GM10248 (cell line): ENCODE results near the gene KIF27.
"Not testable (repeated sequence)": the region's sequence is repeated elsewhere in the genome, so short reads cannot be mapped to it uniquely, and the experiment has no call there.

Experiments used
- CTCF ChIA-PET: fragments of 300-600 bp; sonication (Branson Sonifier 250); formaldehyde crosslinking; extraction: SDS; loops from one replicate; lab custom pipeline; 2021; ENCODE audit warnings: antibody characterized with exemption; lab: Yijun Ruan, JAX
- POLR2A ChIA-PET: fragments of 350-650 bp; sonication (Branson Sonifier 250); formaldehyde crosslinking; extraction: SDS; loops from one replicate; lab custom pipeline; 2020; ENCODE audit warnings: antibody characterized with exemption; lab: Yijun Ruan, JAX
- DNase-seq: peaks from one replicate; pipeline ENCODE4 v3.0.0; 2012; ENCODE audit errors: extremely low spot score
- TF ChIP-seq, protein P1 (sequence below): IDR thresholded peaks from 2 replicates; pipeline ENCODE4 v1.5.1; 2012; ENCODE audit warnings: mild to moderate bottlenecking, low read depth; ENCODE audit errors: extremely low read depth, missing control alignments, control extremely low read depth

KIF27 gene

GRCh38 chr9:83919111-83919510, 2.1 kb downstream of the KIF27 start:
- ChIA-PET CTCF (interaction anchor here (1.0 kb wide), 2 partner anchors 8 to 342 kb away, joined by 3 read pairs; no protein-coding TSS in a partner anchor), POLR2A (no interaction called here)
- TF ChIP-seq, protein P1, sequence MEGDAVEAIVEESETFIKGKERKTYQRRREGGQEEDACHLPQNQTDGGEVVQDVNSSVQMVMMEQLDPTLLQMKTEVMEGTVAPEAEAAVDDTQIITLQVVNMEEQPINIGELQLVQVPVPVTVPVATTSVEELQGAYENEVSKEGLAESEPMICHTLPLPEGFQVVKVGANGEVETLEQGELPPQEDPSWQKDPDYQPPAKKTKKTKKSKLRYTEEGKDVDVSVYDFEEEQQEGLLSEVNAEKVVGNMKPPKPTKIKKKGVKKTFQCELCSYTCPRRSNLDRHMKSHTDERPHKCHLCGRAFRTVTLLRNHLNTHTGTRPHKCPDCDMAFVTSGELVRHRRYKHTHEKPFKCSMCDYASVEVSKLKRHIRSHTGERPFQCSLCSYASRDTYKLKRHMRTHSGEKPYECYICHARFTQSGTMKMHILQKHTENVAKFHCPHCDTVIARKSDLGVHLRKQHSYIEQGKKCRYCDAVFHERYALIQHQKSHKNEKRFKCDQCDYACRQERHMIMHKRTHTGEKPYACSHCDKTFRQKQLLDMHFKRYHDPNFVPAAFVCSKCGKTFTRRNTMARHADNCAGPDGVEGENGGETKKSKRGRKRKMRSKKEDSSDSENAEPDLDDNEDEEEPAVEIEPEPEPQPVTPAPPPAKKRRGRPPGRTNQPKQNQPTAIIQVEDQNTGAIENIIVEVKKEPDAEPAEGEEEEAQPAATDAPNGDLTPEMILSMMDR = no peak
- DNase-seq = no peak

DNA sequence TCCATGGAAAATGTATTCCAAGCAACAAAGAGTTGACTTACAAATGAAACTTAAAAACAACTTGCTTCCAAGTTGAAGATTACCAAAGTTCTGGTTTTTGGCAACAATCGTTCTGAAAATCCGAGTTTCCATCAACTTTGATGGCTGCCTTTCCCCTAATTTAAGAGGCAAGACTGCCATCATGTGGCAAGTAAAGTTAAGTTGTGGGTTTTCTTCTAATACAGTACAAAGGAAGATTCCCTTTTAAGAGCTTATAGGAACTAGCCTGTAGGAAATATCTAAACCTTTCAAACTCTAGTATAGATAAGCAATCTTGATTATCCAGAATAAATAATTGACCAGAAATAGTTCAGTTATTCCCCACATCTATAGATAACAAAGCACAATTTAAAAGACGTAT, 9.0 kb downstream of the KIF27 start:
- DNase-seq, POLR2A ChIA-PET: not testable (repeated sequence)
- CTCF ChIA-PET = interaction anchor here (1.1 to 5.0 kb wide), 7 partner anchors 9 to 578 kb away, joined by 3 to 46 read pairs (median 4); partner anchors contain the start of gene KIF27

DNA sequence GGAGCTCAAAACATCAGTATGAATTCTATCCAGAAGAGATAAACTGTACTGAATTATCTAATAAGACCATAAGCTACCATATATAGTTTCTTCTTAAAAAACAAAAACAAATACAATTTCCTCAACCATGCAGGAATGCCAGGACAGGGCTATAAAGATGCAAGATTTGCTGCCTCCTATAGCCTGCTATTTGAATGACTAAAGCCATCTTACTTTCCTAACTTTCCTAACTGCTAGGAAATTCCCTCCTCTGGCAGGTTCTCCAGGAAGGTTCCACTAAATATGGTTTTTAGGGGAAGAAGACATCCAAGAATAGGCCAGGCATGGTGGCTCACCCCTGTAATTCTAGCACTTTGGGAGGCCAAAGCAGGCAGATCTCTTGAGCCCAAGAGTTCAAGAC, 15.1 kb downstream of the KIF27 start:
- no peak for DNase-seq
- TF ChIP-seq, protein P1 = no peak
- POLR2A ChIA-PET = no interaction called here
- CTCF ChIA-PET = interaction anchor here (2.0 kb wide), 1 partner anchor 285 kb away, joined by 5 read pairs; no protein-coding TSS in a partner anchor

DNA sequence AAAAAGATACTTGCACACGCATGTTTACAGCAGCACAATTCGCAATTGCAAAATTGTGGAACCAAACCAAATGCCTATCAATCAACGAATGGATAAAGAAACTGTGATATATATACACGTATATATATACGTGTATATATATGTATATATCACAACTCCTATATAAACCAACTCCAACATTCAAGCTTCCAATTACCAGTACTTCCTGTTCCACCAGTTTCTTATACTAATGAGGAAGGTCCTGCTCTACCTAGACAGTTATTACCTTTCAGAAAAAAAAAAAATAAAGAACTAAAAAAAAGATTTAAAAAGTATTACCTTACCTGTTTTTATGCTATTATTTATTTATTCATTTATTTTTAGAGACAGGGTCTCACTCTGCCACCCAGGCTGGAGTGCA, 20.6 kb downstream of the KIF27 start:
- DNase-seq, POLR2A ChIA-PET, CTCF ChIA-PET: not testable (repeated sequence)

DNA sequence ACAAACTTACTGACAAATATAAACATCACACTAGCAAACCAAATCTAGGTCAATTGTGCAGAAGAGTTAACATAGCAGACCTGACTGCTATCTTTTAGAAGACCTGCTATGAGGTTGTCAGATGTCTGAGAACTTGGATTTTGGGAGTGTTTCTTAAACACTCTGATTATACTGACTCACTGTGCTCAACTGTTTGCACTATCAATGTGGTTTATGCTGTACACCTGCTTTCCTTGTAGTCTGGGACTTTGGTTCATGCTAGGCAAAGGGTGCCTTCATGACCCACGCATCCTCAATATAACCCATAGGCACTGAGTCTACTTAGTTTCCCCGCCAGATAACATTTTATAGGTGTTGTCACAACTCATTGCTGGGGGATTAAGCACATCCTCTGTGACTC, 26.9 kb downstream of the KIF27 start:
- POLR2A ChIA-PET, CTCF ChIA-PET, DNase-seq: not testable (repeated sequence)

GRCh38 chr9:83886498-83886897, 34.7 kb downstream of the KIF27 start:
- DNase-seq, CTCF ChIA-PET, POLR2A ChIA-PET: not testable (repeated sequence)

DNA sequence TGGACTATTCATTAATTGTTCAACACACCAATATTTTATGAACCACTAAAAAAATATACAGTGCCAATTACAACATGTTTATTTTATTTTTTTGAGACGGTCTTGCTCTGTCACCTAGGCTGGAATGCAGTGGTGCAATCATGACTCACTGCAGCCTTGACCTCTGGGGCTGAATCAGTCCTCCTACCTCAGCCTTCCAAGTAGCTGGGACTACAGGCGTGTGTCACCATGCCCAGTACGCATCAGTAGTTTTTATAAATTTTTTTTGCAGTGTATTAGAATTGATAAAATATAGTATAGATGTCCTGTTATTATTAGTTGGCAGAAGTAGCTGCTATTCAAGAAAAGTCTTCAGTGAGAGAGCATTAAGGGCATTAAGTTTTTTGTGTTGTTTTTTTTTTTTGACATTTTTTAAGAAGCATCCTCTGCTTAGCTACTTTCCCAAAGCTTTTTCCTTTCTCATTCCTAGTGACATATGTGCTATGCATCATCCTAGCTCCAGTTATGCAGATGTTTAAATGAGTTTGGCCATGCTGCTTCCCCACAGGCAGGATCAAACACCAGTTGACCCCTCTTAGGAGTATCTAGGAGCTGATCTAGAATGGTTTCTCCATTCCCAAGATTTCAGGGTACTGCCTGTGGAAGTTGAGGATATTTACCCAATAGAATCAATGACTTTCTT, 35.5 kb downstream of the KIF27 start:
- CTCF ChIA-PET, DNase-seq, POLR2A ChIA-PET: not testable (repeated sequence)

DNA sequence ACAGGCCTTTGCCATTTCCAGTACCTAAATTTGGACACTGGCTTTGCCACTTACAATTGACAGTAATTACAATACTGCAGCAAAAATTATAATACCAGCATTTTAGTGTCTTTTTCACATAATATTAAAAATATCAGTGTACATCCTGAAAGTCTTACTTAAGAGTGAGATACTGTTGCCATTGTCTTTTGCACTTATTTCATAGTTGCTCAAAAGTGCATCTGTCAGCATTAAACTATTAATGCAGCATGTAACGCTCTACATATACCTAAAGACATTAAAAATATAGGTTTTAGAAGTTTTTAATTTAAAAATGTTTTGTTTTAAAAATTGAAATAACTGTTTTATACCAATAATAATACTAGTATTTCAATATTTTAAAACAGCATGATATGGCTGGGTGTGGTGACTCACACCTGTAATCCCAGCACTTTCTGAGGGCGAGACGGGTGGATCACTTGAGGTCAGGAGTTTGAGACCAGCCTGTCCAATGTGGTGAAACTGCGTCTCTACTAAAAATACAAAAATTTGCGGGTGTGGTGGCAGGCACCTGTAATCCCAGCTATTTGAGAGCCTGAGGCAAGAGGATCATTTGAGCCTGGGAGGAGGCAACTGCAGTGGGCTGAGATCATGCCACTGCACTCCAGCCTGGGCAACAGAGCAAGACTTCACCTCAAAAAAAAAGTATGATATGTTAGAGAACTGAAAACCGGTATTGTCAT, 39.4 kb downstream of the KIF27 start:
- CTCF ChIA-PET, POLR2A ChIA-PET: not testable (repeated sequence)

GRCh38 chr9:83875559-83875958, 45.7 kb downstream of the KIF27 start:
- CTCF ChIA-PET = interaction anchor here (1.0 kb wide), 1 partner anchor 8 kb away, joined by 3 read pairs; no protein-coding TSS in a partner anchor
- DNase-seq = not testable (repeated sequence)

More for the DNA sequence above, 39.4 kb downstream of the KIF27 start:
- DNase-seq = not testable (repeated sequence)

GRCh38 chr9:83849895-83850294, 71.3 kb downstream of the KIF27 start:
- CTCF ChIA-PET, POLR2A ChIA-PET: not testable (repeated sequence)
- peak; percentile 24 for DNase-seq

More at GRCh38 chr9:83875559-83875958, 45.7 kb downstream of the KIF27 start:
- POLR2A ChIA-PET = not testable (repeated sequence)

DNA sequence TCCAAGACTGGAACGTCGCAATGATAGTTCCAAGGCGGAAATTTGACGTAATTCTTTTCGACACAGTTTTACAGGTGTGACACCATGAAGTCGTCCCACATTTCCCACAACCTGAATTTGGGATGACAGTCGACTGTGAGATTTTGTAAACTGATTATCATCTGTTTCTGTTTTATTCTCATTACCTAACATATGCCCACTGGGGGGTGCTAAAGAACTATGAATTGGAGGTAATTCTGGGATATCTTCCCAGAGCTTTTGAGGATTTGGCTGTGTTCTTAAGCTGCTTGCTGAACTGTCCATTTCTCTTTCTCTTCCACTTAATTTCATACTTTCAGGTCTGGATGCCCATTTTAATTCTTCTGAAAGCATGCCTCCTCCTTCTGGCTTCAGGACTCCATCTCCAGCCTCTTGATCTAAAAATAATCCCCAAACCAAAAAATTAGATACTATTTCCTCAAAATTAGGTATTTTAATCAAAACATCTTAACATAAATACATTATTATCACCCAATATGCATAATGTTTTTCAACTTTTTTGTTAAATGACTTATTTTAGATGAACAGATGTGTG, 84.1 kb downstream of the KIF27 start:
- DNase-seq, POLR2A ChIA-PET, CTCF ChIA-PET: not testable (repeated sequence)

- POLR2A ChIA-PET = not testable (repeated sequence)
Measured at GRCh38 chr9:83830426-83831071, 90.7 kb downstream of the KIF27 start.

DNA sequence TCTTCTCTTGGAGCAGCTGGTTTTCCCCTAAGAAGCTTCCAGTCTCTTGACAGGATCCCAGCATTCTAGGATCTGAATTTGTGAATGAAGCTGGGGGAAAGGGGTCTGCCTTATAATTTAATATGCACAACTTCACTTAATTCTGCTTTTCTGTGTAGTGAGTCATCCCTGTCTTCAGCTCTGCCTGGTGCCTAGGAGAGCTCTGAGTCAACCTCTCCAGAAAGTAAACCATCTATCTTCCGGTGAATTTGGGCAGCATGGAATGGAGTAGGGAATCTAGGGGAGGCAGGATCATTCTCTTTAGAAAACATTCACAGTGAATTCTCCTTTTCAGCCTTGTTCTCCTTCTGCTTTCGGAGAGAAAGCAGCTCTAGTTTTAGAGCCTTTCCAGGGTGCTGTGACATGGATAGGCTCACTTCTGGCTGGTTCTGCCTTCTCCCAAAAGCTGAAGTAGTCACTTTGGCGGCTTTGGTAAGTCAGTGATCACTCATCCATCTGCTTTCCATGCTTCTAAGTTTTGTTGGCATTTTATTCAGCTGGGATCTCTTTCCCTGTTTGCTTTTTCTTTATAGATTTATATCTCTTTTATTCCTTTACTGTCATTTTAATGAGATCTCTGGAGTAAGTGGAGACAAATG, 96.1 kb downstream of the KIF27 start:
- DNase-seq, POLR2A ChIA-PET, CTCF ChIA-PET: not testable (repeated sequence)

More at GRCh38 chr9:83830426-83831071, 90.7 kb downstream of the KIF27 start:
- CTCF ChIA-PET, DNase-seq: not testable (repeated sequence)
